HepG2 (cell line): ENCODE data around the gene GRM5.

Source experiments
- CREB1 ChIP-seq, 2 experiments: fragments of 450-650 bp in 1 of 2; IDR thresholded peaks; 2 replicates each; pipeline ENCODE4 v1.6.1; 2016 to 2017; ENCODE audit warnings: control low read depth in 1 of 2, mild to moderate bottlenecking in 1 of 2, missing compliant biosample characterization in 1 of 2, missing genetic modification characterization in 1 of 2
- CTCF ChIP-seq: sonication (generic); formaldehyde crosslinking; IDR thresholded peaks from 2 replicates; pipeline ENCODE4 v1.5.0; 2020; ENCODE audit warnings: mild to moderate bottlenecking, missing genetic modification reagents, moderate library complexity
- EP300 ChIP-seq, 3 experiments: sonication (generic) in 1 of 3; formaldehyde crosslinking in 1 of 3; IDR thresholded peaks; 2 replicates each; pipeline versions ENCODE4 v1.5.1 to v1.6.1; 2011 to 2020; ENCODE audit warnings: low read depth in 2 of 3, low read length in 2 of 3, borderline replicate concordance in 1 of 3, improper control_type of control experiment in 1 of 3, mild to moderate bottlenecking in 1 of 3, missing genetic modification reagents in 1 of 3, moderate library complexity in 1 of 3
- HINFP ChIP-seq: sonication (generic); formaldehyde crosslinking; IDR thresholded peaks from 2 replicates; pipeline ENCODE4 v1.4.0; 2020; ENCODE audit warnings: low read depth, mild to moderate bottlenecking, missing genetic modification reagents
- MBNL3 ChIP-seq: fragments of 250-450 bp; sonication (Bioruptor Pico); conservative IDR thresholded peaks from 2 replicates; pipeline ENCODE4 v1.8.0; 2022; ENCODE audit warnings: mild to moderate bottlenecking, inconsistent platforms
- NFYB ChIP-seq: sonication (generic); formaldehyde crosslinking; IDR thresholded peaks from 2 replicates; pipeline ENCODE4 v1.4.0; 2020; ENCODE audit warnings: missing genetic modification reagents
- REST ChIP-seq, 2 experiments: IDR thresholded peaks; 2 replicates each; pipeline ENCODE4 v1.6.1; 2011 to 2012; ENCODE audit warnings: low read length in 2 of 2, borderline replicate concordance in 1 of 2, low read depth in 1 of 2, mild to moderate bottlenecking in 1 of 2, moderate library complexity in 1 of 2
- SOX5 ChIP-seq: IDR thresholded peaks from 2 replicates; pipeline ENCODE4 v1.6.1; 2016; ENCODE audit warnings: borderline replicate concordance
- ZKSCAN1 ChIP-seq: fragments of 150-350 bp; IDR thresholded peaks from 2 replicates; pipeline ENCODE4 v1.6.1; 2014; ENCODE audit warnings: low read length
- ZNF563 ChIP-seq: sonication (generic); formaldehyde crosslinking; IDR thresholded peaks from 2 replicates; pipeline ENCODE4 v1.8.0; 2022; ENCODE audit warnings: mild to moderate bottlenecking, moderate library complexity, missing genetic modification reagents
- ZNF576 ChIP-seq: sonication (generic); formaldehyde crosslinking; IDR thresholded peaks from 2 replicates; pipeline ENCODE4 v1.4.0; 2020; ENCODE audit warnings: mild to moderate bottlenecking, missing genetic modification reagents

- TF ChIP-seq CTCF (CRISPR knock-in tag): no peak
- no peak for TF ChIP-seq HINFP (CRISPR knock-in tag)
- no peak for TF ChIP-seq ZNF563 (CRISPR knock-in tag)
- no peak for TF ChIP-seq CREB1 (IDR thresholded peaks at IDR 0.05)
- no peak for TF ChIP-seq CREB1 (CRISPR knock-in tag; IDR thresholded peaks at IDR 0.05)
- no peak for TF ChIP-seq ZKSCAN1
- TF ChIP-seq NFYB (CRISPR knock-in tag): no peak
- no peak for TF ChIP-seq EP300 (IDR thresholded peaks at IDR 0.05; ENCODE audit: low read depth in 2 of 2, low read length in 2 of 2)
- no peak for TF ChIP-seq EP300 (CRISPR knock-in tag; IDR thresholded peaks at IDR 0.05; ENCODE audit: borderline replicate concordance)
- TF ChIP-seq SOX5 (CRISPR knock-in tag): no peak
- no peak for TF ChIP-seq REST (IDR thresholded peaks at IDR 0.05; ENCODE audit: borderline replicate concordance in 1 of 2, low read depth in 1 of 2, low read length in 2 of 2)
- no peak for TF ChIP-seq ZNF576
- no peak for TF ChIP-seq MBNL3 (CRISPR knock-in tag)
Measured at GRCh38 chr11:88536616-88537265, 529.0 kb downstream of the GRM5 start.
